ENCODE data around the gene ATP5F1C.

DNA sequence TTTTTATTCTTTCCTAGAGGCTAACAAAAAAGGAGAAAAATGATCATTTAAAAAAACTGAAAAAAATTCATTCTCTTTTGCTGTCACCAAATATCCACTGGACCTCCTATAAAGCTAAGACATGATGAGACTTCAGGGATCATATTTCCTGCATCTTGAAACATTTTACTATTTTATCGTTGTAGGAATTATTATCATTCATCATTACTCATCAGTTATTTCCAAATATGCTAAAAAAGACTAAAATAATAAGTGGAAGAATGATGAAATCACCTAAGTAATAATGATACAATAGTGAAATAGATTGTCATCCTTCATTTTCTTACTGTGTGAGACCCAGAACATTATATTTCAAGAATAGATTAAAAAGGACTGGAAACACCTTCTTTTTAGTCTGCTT is 58.6 kb downstream of the ATP5F1C start:
- no peak for TF ChIP-seq POLR2A (IDR thresholded peaks at IDR 0.05; ENCODE audit: low read length)
- no peak for TF ChIP-seq GATA1 (IDR thresholded peaks at IDR 0.05; ENCODE audit: low read depth, low read length)

Measured in erythroblast (primary cell).